HG02938 (cell line): ENCODE results near the gene CADM1.

Experiments
- ATAC-seq: cut with Tn5 transposase; IDR thresholded peaks from one replicate; pipeline ENCODE4 v1.9.1; 2021; ENCODE audit warnings: mild to moderate bottlenecking, moderate library complexity; ENCODE audit not compliant: unreplicated experiment

CADM1 gene

DNA sequence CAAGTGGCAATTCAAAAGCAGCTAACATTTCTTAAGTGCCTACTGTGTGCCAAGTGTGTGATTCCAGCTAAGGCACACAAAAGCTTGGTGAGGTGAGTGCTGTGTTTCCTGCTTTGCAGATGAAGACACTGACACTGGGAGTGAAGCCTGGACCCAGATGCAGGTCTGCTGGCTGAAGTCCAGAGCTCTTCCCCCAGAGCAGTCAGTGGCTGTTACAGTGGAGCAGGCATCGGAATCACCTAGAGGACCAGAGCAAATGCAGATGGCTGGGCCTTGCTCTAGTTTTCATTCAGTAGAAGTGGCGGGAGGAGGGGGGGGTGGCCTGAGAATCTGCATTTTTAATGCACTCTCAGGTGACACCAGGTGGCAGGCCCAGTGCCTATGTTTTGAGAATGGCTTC is 342.3 kb downstream of the CADM1 start:
- ATAC-seq, result no peak

DNA sequence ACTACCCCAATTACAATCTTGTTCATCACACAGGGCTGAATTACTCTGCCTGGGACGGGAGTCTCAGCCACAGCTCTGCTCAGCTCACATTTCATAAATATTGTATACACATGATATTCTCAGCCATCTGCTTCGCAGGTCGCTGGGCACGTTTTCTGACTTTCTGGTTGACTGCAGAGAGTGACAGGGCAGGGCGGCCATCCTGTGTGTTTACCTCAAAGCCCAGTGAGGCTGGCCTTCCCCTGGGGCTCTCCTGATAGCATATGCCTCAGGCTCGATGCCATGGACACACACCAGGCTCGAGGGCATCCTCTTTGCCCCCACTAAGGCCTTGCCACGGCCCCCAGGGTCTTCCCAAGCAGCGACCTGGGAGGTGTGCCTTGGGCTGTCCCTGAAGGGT is 345.0 kb downstream of the CADM1 start:
- ATAC-seq, result no peak

DNA sequence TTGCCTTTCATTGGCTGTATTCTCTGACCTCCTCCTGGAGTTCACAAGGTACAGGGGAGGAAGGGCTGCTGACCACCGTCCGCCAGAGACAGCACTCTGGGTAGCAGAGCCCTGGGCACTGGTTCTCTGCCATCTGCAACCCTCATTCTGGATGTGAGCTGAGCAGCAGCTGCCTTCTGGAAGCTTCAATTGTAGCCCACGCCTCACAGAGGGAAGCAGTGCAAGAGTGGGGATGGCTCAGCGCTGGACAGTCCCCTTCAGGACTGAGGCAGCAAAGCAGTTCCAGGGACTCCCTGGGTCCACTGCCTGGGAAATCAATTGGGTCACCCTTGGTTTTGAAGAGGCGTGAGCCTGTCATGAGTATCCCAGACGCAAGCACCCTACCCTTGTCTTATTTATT is 346.2 kb downstream of the CADM1 start:
- no peak for ATAC-seq

DNA sequence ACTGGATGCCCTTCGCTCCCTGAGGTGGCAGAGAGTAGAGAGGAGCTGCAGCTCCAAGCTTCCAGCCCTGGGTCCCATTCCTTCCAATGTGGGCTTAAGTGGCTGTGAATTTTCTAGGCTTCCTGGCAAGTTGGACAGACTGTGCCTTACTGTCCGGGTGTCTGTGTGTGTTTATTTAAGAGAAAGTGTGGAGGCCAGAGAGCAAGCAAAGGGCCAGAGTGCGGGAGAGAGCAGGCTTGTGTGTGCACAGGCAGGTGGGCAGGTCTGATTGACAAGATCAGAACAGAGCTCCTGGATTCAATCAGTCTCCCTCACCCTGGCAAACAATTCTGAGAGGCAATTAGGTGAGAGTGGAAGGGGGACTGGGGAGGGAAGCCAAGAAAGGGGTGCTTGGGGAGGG is 347.0 kb downstream of the CADM1 start:
- no peak for ATAC-seq

DNA sequence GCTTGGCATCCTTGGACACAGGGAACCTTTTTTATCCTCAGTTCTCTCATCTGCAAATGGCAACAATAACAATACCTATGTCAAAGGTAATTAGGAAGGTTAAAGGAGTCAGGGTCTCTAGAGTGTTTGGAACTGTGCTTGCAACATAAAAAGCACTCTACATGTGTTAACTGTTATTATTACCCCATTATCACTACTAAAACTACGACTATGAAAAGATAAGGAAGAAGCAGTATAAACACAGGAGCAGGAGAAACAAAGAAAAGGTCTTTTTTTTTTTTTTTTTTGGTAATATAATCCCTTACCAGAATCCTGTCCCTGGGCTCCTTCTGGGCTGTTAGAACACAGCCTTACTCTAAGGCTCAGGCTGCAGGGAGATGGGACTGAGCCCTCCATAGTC is 348.2 kb downstream of the CADM1 start:
- no peak for ATAC-seq

DNA sequence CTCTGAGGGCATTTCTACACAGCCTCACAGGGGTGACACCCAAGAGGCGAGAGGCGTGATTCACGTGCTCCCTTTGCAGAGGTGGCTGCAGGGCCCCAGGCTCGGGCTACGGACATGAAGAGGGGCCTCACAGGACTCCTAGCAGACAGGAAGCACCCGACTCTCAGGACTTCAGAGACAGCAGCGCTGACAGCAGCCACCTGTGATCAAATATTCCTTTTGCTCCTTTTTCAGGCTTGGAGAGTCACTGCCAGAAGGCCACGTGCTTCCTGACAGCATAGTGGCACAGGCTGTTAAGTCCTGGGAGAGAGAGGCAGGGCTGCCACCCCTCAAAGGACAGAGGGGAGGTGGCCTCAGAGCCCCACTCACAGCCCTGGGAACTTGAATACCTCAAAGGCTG is 348.9 kb downstream of the CADM1 start:
- ATAC-seq, result no peak

DNA sequence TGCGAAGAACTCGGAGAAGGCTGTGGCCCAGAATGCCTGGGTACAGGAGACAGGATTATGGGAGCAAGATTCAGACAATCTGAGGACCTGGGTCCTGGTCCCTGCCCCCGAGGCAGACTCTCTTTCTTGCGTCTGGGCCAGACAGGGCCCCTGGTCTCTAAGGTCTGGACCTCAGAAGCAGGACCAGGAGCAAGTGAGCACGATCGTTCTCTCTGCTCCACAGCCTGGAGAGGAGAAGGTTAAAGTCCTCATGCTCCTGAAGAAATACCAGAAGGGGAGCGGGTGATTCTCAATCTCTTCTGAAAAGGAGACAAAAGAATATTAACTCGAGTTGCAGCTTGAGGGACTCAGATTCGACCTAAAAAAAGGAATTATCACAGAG is 349.9 kb downstream of the CADM1 start:
- no peak for ATAC-seq

DNA sequence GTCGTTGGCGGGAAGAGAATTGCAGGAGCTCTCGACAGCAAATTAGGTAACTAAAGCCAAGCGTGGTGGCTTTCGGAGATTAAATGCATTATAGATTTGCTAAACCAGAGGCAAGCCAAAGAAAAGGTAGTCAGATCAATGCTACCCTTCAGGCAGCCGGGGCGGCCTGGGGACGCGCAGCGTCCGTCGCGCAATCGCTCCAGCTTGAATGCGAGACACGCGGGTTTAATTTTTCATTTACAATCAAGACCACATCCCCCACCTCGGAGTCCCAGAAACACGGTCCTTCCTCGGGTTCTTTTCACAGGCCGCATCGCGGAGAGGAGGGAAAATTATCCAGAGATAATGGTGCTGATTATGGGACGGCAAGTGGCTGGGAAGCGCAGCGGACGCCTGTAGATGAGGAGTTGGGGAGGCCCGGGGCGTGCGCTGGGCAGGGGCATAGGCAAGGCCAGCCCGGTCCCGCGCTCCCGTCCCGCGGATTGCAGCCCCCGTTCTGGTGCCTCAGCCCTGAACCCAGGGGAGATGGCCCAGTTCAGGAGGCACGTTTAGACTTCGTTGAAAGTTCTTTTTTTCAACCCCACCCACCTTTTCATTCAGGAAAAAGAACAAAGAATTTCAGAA is 350.4 kb downstream of the CADM1 start:
- ATAC-seq, result no peak

DNA sequence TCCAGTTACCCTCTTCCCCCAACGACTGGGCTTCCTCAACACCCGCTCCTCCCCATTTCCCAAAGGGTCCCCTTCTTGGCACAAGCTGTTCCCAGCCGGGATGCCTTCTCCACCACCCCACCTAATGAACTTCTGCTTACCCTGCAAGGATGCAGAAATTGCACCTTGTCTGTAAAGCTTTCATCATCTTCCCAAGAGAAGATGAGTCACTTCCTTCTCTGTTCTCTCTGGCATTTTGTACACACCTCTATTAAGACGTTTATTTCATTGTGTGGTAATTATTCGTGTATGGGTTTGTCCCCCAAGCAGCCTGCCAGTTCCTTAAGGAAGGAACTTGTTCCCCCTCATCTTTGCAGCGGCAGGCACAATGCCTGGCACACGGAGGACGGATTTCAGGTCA is 351.1 kb downstream of the CADM1 start:
- no peak for ATAC-seq

DNA sequence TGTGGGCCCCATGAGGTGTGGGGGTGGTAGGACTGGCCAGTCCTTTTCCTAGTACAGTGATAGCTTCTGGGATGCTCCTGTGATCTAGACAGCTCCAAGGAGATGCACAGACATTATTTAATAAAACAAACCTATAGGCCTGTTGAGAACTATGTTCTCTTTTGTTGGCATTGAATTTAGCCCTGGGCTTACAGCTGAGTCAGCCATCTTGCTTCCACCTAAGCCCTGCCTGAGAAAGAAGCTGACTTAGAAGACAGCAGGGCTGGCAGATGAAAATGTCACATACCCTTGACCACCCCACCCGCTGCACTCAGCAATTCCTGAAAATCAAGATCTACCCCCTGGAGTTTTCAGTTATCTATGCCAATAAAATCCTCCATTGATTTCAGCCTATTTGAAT is 353.2 kb downstream of the CADM1 start:
- ATAC-seq, result no peak

DNA sequence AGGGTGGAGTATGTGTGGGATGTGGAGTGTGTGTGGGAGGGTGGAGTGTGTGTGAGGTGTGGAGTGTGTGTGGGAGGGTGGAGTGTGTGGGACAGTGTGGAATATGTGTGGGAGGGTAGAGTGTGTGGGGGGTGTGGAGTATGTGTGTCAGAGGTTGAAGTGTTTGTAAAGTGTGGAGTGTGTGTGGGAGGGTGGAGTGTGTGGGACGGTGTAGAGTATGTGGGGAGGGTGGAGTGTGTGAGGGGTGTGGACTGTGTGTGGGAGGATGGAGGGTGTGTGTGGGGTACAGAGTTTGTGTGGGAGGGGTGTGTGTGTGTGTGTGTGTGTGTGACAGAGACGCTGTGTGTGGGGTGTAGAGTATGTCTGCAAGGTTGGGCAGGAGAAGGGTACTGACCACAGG is 355.5 kb downstream of the CADM1 start:
- ATAC-seq, result no peak

DNA sequence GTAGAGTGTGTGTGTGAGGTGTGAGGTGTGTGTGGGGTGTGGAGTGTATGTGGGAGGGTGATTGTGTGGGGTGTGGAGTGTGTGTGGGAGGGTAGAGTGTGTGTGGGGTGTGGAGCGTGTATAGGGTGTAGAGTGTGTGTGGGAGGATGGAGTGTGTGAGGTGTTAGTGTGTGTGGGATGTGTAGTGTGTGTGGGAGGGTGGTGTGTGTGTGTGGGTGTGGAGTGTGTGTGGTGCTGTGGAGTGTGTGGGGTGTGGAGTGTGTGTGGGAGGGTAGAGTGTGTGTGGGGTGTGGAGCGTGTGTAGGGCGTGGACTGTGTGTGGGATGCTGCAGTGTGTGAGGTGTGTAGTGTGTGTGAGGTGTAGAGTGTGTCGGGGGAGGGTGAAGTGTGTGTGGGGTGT is 356.1 kb downstream of the CADM1 start:
- ATAC-seq, result no peak

DNA sequence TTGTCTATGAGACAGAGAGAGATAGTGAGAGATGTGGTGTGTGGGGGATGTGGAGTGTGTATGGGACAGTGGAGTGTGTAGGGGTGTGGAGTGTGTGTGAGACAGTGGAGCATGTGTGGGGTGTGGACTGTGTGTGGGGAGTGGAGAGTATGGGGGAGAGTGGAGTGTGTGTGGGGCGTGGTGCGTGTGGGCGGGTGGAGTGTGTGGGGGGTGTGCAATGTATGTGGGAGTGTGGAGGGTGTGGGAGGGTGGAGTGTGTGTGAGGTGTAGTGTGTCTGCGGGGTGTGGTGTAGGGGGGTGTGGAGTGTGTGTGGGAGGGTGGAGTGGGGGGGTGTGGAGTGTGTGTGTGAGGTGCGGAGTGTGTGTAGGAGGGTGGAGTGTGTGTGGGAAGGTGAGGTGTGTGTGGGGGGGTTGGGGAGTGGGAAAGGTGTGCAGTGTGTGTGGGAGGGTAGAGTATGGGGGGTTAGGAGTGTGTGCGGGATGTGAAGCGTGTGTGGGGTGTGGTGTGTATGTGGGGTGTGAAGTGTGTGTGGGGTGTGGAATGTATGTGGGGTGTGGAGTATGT is 356.9 kb downstream of the CADM1 start:
- no peak for ATAC-seq

DNA sequence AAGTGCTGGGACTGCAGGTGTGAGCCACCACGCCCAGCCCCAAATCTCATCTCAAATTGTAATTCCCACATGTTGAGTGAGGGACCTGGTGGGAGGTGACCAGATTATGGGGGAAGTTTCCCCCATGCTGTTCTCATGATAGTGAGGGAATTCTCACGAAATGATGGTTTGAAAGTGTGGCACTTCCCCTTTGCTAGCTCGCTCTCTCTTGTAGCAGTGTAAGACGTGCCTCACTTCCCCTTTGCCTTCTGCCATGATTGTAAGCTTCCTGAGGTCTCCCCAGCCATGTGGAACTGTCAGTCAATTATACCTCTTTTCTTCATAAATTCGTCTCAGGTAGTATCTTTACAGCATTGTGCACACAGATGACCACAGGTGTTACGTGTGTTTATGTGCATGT is 357.8 kb downstream of the CADM1 start:
- ATAC-seq, result no peak

DNA sequence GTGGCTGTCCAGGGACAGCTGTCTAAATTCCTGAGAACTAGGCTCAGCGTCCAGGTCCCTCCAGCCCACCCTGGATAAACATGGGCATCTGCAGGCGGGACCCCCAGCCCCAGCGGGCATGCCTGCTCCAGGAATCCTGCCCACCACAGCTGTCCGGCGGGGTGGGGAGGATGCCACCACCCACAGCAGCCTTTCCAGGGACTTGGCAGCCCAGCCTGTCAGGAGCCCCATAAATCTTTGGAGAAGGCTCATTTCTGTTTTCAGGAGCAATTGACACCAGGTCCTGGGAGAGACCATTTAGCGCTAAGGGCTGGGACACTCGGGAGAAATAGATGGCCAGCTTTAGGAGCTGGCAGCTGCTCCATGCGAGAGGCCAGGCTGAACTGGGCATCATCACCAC is 358.9 kb downstream of the CADM1 start:
- no peak for ATAC-seq

DNA sequence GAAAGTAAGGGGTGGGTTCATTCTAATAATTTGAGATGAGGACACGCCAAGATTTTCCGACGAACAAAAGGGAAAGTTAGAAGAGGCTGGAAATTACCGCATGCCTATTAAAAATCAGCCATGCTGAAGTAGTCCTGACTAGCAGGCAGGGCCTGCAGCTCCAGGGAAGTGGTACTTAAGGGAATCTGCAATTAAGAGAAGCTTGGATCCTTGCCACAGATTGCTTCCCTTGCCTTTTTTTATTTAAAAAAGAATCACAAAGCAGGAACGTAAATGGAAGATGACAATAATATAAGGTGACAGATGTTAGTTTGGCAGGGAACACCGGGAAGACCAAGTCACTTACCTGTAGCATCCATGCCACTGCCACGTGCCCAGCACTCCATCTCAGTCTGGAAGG is 359.3 kb downstream of the CADM1 start:
- ATAC-seq, result no peak

DNA sequence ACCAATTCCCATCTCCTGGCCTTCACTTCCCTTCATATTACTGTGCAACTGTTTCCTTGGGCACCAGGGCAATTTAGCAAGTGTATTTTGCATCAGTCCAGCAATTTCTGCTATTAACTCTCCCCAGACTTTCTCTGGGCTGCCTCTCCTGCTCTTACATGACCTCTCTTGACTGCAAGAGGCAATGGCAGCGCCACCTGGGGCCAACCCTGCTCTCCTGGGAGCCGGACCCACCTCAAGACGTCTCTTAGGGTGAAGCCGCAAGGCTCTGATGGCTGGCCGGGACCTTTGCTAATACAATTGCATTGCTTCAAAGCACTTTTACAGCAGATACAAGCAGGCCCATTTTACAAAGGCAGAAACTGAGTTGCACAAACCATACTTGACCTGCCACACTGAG is 360.2 kb downstream of the CADM1 start:
- no peak for ATAC-seq

DNA sequence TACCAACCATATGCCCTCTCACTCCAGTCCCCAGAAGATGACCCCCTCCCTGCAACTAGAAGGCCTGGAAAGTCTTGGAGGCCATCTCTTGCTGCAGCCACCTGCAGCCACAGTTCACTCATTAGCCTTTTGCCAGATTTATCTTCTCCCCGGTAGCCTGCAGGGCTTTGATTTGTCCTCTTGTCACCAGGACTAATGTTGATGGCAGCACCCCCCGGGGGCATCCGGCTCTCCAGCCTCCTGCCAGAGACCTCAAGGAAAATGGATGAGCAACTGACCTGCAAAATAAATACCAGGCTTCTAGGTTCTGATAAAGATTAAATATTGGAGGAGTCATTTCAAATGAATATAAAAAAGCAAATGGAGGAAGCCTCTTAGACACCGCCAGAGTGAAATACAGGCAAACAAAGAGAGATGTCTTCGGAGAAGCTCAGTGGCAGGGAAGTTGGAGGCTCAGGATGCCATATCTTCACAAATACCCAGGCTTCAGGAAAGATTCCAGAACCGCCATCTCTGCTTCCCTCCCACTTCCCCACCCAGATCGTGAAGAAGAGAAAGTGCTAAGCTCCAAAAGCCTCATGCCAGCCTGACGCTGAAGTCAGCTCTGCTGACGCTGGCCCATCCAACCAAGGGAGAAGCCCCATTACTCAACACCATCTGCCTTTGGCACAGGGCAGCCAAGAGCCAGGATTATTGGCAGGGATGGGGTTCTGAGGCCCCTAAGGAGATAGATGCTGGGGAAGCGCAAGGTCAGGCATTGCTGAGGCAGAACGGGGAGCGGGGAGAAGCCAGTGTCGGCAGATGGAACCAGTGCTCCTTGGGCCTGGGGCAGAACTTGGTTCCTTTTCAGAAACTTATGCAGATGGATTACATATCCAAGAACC is 362.7 kb downstream of the CADM1 start:
- ATAC-seq, result no peak

DNA sequence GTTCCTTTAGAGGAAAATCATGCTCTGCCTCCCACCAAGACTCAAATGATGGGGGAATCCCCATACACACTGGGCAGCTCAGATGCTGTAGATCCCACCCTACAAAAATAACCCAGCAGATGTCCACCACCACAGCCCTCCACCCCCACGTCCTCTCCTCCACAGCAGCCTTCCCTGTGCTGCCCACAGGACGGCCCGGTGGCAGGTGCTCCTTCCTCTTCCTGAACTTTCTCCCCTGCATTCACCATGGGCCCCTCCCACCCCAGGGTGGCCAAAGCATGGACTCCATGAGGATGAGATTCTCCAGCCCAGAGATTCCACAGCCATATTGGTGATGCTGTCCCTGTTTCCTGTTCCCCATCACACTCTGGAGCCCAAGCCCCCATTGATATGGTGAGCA is 368.3 kb downstream of the CADM1 start:
- ATAC-seq, result no peak

DNA sequence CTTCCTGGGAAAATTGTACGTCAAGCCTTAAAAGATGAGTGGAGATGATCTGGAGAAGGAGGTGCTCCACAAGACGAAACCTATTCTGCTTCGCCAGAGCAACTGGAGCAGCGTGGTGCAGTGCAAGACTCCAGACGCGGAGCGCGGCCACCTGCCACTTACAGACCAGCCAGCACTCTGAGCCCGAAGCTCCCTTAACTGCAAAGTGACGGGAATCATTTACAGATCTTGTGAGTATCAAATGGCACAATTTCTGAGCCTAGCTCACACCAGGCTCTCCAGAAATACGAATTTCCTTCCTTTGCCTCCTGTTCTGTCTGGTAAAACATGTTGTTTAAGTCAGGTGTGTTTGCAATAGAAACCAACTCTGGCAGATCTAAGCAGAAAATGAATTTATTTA is 369.3 kb downstream of the CADM1 start:
- no peak for ATAC-seq

DNA sequence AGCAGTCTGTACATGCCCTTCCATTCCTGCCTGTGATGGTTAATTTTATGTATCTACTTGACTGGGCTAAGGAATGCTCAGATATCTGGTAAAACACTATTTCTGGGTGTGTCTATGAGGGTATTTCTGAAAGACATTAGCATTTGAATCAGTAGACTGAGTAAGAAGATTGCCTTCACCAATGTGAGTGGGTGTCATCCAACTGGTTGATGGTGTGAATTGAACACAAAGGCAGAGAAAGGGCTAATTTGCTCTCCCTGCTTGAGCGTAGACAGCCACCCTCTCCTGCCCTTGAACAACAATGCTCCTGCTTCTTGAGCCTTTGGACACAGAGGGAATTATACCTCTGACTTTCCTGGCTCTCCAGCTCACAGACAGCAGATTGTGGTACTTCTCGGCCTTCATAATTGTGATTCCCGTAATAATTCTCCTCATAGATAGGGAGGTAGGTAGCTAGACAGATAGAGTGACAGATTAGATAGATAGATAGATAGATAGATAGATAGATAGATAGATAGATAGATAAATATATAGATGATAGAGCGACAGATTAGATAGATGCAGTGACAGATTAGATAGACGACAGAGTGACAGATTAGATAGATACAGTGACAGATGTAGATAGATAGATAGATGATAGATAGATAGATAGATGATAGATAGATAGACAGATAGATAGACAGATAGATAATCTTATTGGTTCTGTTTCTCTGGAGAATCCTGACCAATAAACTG is 370.6 kb downstream of the CADM1 start:
- no peak for ATAC-seq
